GM19035 (cell line): Measurements from ENCODE around the gene MRPS18A.
A peak's percentile ranks its signal among the peaks of the same experiment; 100 is the strongest.
"Not testable (repeated sequence)": the region's sequence is repeated elsewhere in the genome, so short reads cannot be mapped to it uniquely, and the experiment has no call there.

ENCODE experiments used
- ATAC-seq: cut with Tn5 transposase; IDR thresholded peaks from one replicate; pipeline ENCODE4 v1.9.1; 2021; ENCODE audit not compliant: unreplicated experiment

The MRPS18A gene

GRCh38 chr6:43671801-43672690 is 15.5 kb downstream of the MRPS18A start:
- no peak for ATAC-seq

- ATAC-seq = no peak
Measured at GRCh38 chr6:43671011-43671800, 16.4 kb downstream of the MRPS18A start.

GRCh38 chr6:43670623-43670986 is 17.0 kb downstream of the MRPS18A start:
- ATAC-seq = no peak

DNA sequence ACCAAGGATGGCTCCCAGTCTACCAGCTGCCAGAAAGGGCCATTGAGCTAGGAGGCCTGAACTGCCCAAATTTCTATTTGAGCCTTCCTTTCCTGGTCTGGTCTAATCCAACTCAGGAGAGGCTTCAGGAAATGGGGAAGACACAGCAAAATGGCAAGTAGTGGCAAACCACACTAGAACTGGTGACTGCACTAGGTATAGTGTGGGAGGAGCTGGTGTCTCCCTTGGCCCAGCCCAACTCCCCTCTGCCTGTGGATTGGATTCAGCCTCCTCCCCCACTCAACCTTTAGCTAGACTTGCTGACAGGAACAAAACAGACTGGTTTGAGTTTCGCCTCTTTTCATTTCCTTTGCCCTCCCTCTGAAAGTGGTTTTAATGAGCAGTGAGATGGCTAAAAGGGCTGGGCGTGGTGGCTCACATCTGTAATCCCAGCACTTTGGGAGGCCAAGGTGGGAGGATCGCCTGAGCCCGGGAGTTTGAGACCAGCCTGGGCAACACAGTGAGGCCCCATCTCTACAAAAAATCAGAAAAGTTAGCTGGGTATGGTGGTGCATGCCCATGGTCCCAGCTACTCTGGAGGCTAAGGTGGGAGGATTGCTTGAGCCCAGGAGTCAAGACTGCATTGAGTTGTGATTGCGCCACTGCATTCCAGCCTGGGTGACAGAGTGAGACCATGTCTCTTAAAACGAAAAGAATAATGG is 17.5 kb downstream of the MRPS18A start:
- no peak for ATAC-seq

- no peak for ATAC-seq
Measured at GRCh38 chr6:43669050-43669921, 18.3 kb downstream of the MRPS18A start.

DNA sequence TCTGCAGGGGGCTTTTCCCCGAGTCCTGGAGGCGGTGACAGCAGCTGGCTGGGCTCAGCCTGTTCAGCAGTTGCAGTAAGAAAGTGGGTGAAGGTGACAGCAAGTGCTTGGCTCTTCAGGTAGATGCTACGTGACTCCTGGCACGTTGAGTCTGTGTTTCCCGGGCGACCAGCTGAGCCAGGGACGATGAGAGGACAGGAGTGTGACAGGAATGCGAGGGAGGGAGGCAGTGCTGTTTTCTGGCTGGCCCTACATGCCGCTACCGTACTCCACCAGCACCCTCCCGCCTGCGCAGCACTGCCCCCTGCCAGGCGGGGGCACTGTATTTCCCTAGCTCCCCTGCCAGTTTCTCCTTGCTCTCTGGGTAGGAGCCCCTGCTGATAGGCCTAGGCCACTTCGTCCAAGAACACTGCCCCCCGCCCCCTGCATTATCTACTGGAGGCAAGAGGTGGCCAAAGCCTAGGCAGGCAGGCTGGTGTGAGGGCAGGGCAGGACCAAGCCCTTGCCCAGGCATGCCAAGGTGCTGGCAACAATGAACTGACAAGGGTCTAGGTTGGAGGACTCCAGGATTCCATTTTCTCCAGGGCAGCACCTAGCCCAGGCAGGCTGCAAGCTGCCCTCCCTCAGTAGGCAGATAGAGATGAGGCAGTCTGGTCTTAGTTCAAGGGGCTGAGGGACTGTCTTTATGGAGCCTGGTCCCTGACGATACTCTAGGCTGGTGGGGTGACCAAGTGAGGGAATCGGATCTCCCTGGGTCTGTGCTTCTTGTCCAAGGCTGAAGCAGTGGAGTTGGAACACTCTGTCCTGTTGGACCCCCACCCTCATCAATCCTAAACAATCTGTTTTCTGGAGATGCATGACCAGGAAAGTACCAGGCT is 19.2 kb downstream of the MRPS18A start:
- ATAC-seq = peak; percentile 46

DNA sequence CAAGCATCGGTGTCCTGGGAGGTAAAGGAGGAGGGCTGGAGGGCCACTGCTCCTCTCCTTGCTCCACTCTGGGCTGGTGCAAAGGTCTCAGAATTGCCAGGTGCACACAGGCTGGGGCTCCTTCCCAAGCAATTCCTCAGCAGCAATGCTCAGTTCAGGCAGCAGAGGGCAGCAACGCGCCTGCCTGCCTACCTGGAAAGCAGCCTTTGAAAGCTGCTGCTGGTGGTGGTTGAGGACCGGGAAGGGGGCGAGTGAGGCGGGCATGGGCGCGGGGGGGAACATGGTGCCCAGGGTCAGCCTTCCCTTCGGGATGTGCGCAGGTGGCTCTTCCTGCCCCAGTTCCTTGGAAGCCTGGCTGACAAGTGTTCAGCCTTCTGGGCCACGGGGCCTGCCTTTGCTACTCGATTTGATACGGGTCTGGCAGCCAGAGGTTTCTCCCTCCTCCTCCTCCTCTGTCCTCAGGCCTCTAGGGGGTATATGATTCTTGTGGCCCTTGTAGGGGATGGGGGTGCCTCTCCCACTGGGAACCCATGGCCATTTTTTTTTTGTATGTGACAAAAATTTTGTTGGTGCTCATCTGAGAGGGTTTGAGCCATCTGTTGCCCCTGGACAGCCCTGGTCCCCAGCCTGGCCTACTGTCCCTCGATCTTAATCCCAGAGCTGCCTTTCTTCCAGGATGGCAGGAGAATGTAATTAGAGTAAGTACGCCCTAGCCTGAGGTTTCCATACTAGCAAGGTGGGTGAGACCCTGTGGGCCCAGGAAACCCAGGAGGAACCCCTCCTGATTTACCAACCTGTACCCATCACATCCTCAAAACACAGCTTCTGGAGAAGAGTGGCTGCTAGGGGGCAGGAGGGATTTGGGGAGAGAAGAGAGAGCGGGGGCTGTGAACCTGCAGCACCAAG is 20.1 kb downstream of the MRPS18A start:
- ATAC-seq = no peak

GRCh38 chr6:43666196-43666920 is 21.2 kb downstream of the MRPS18A start:
- ATAC-seq = no peak

DNA sequence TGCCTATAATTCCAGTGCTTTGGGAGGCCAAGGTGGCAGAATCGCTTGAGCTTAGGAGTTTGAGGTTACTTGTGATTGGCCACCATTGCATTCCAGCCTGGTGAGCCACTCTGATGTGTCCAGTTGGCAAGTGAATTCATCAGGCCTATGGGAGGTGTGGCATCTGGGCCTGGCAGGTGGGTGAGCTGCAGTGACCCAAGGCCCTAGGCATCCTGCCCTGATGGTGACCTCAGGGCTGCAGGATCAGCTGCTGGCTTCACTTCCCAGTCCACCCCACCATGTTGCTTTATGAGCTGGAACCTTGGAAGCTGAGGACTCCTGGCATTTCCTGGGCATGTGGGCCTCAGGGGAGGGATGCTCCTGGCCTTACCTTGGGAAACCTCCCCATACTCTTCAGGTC is 22.2 kb downstream of the MRPS18A start:
- no peak for ATAC-seq

GRCh38 chr6:43662948-43663347 is 24.6 kb downstream of the MRPS18A start:
- ATAC-seq = not testable (repeated sequence)

- ATAC-seq = no peak
Measured at GRCh38 chr6:43658161-43658560, 29.4 kb downstream of the MRPS18A start.

GRCh38 chr6:43657221-43657802 is 30.3 kb downstream of the MRPS18A start:
- no peak for ATAC-seq

- ATAC-seq = not testable (repeated sequence)
Measured at GRCh38 chr6:43652822-43653221, 34.8 kb downstream of the MRPS18A start.

- no peak for ATAC-seq
Measured at GRCh38 chr6:43648248-43648647, 39.3 kb downstream of the MRPS18A start.

DNA sequence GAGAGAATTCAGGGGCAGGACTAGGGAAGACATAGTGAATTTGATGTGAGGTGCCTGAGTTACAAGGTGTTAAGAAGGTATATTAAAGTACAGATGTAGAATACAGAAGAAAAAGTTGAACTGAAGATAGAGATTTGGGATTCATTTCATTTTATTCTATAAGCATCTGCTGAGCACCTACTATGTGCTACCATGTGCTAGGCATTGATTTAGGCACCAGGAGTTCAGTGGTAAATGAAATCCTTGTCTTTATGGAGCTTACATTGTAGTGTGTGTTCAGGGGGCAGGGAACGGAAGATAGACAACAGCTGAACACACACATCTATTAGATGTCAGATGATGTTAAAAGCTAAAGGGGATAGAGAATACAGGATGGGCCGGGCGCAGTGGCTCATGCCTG is 40.0 kb downstream of the MRPS18A start:
- no peak for ATAC-seq

GRCh38 chr6:43645613-43645964 is 42.0 kb downstream of the MRPS18A start:
- ATAC-seq = no peak

- peak; percentile 44 for ATAC-seq
Measured at GRCh38 chr6:43644940-43645612, 42.5 kb downstream of the MRPS18A start, which contains the start of gene RSPH9. RSPH9 (plus strand) TSS chr6:43645036; CDS start chr6:43645099, 63 bp downstream.
